ENCODE measurements around the gene FARS2. TPM values are rescaled to one million over a fixed set of nuclear protein-coding genes. Genes with fewer than 3 reads are reported as not detected.

FARS2 gene
- total RNA-seq, 2 donors from 2014 or later = 16.2 to 18.3 TPM

DNA sequence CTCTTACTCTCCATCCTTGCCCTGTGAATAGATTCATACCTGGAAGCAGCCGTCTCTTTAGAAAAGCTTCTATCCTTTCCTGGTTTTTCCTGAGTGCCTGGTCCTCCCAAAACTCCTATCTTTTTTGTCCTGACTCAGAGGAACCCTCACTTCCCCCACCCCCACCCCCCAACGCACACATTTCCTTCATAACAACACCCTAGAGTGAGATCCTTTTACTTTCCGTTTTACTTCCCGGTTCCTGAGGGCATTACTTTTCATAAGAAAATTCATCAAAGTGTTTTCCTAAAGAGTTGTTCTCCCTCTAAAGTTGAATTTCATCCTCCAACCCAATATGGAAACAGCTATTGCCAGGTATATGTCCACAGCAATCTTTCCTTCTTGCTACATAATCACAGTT is 418.4 kb downstream of the FARS2 start:
- no peaks in the 10 kb centered on the region for H3K4me1 ChIP-seq (ENCODE audit: control insufficient read depth, insufficient read depth, low read length)
- no peaks in the 10 kb centered on the region for H3K27me3 ChIP-seq (ENCODE audit: control insufficient read depth, insufficient read depth, low read length, poor library complexity, severe bottlenecking)
- Mint-ChIP-seq H3K27me3 (ENCODE audit: insufficient read depth) (no peaks in the 10 kb centered on the region), H3K36me3 (ENCODE audit: low read depth) (peaks cover 5% of the 10 kb centered on the region), H3K4me3 (no peak overlapping the region), H3K4me1 (no peaks in the 10 kb centered on the region), H3K9me3 (peaks cover 3% of the 10 kb centered on the region), H3K27ac (no peak overlapping the region)
- H3K36me3 ChIP-seq (ENCODE audit: control insufficient read depth, insufficient read depth, low read length) = no peaks in the 10 kb centered on the region
- WGBS, 2 experiments (ENCODE audit: insufficient coverage in 1 of 2, insufficient read length in 1 of 2) = 74 to 77% methylated on average over 4 of the region's 4 CpGs
- H3K9ac ChIP-seq (ENCODE audit: extremely low read depth, low read length, poor library complexity, severe bottlenecking) = no peak overlapping the region
- no peak overlapping the region for H3K27ac ChIP-seq (ENCODE audit: low read depth, low read length)
- H3K9me3 ChIP-seq (ENCODE audit: control insufficient read depth, low read length) = no peaks in the 10 kb centered on the region
- TF ChIP-seq, protein P1, sequence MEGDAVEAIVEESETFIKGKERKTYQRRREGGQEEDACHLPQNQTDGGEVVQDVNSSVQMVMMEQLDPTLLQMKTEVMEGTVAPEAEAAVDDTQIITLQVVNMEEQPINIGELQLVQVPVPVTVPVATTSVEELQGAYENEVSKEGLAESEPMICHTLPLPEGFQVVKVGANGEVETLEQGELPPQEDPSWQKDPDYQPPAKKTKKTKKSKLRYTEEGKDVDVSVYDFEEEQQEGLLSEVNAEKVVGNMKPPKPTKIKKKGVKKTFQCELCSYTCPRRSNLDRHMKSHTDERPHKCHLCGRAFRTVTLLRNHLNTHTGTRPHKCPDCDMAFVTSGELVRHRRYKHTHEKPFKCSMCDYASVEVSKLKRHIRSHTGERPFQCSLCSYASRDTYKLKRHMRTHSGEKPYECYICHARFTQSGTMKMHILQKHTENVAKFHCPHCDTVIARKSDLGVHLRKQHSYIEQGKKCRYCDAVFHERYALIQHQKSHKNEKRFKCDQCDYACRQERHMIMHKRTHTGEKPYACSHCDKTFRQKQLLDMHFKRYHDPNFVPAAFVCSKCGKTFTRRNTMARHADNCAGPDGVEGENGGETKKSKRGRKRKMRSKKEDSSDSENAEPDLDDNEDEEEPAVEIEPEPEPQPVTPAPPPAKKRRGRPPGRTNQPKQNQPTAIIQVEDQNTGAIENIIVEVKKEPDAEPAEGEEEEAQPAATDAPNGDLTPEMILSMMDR (conservative IDR thresholded peaks at IDR 0.05) = no peak
- H3K4me3 ChIP-seq (ENCODE audit: low read length) = no peak overlapping the region
- DNase-seq = no peak

- H3K27me3 Mint-ChIP-seq (ENCODE audit: insufficient read depth) = no peaks in the 10 kb centered on the region
- H3K9me3 Mint-ChIP-seq = peaks cover 3% of the 10 kb centered on the region
- no peaks in the 10 kb centered on the region for H3K27me3 ChIP-seq (ENCODE audit: control insufficient read depth, insufficient read depth, low read length, poor library complexity, severe bottlenecking)
- no peak overlapping the region for H3K27ac Mint-ChIP-seq
- H3K9ac ChIP-seq (ENCODE audit: extremely low read depth, low read length, poor library complexity, severe bottlenecking) = no peak overlapping the region
- TF ChIP-seq, protein P1 (conservative IDR thresholded peaks at IDR 0.05) = no peak
- H3K4me3 ChIP-seq (ENCODE audit: low read length) = no peak overlapping the region
- no peak overlapping the region for H3K4me3 Mint-ChIP-seq
- H3K4me1 ChIP-seq (ENCODE audit: control insufficient read depth, insufficient read depth, low read length) = no peaks in the 10 kb centered on the region
- no peak overlapping the region for H3K27ac ChIP-seq (ENCODE audit: low read depth, low read length)
- H3K36me3 ChIP-seq (ENCODE audit: control insufficient read depth, insufficient read depth, low read length) = no peaks in the 10 kb centered on the region
- H3K9me3 ChIP-seq (ENCODE audit: control insufficient read depth, low read length) = no peaks in the 10 kb centered on the region
- no peaks in the 10 kb centered on the region for H3K4me1 Mint-ChIP-seq
- H3K36me3 Mint-ChIP-seq (ENCODE audit: low read depth) = peaks cover 5% of the 10 kb centered on the region
- DNase-seq = no peak
- 81 to 89% methylated on average over 3 to 5 of the region's 5 CpGs for WGBS, 2 experiments (ENCODE audit: insufficient coverage in 1 of 2, insufficient read length in 1 of 2)
Observed at GRCh38 chr6:5680095-5680494, 418.8 kb downstream of the FARS2 start.

GRCh38 chr6:5681480-5681879 is 420.2 kb downstream of the FARS2 start:
- no peak overlapping the region for H3K27ac Mint-ChIP-seq
- no peak overlapping the region for H3K27ac ChIP-seq (ENCODE audit: low read depth, low read length)

More at GRCh38 chr6:5681480-5681879, 420.2 kb downstream of the FARS2 start:
- Histone ChIP-seq H3K4me3 (ENCODE audit: low read length) (no peak overlapping the region), H3K4me1 (ENCODE audit: control insufficient read depth, insufficient read depth, low read length) (no peaks in the 10 kb centered on the region), H3K9me3 (ENCODE audit: control insufficient read depth, low read length) (no peaks in the 10 kb centered on the region), H3K9ac (ENCODE audit: extremely low read depth, low read length, poor library complexity, severe bottlenecking) (no peak overlapping the region), H3K36me3 (ENCODE audit: control insufficient read depth, insufficient read depth, low read length) (no peaks in the 10 kb centered on the region), H3K27me3 (ENCODE audit: control insufficient read depth, insufficient read depth, low read length, poor library complexity, severe bottlenecking) (no peaks in the 10 kb centered on the region)
- DNase-seq = no peak
- H3K4me3 Mint-ChIP-seq = no peak overlapping the region
- H3K9me3 Mint-ChIP-seq = peaks cover 5% of the 10 kb centered on the region
- no peaks in the 10 kb centered on the region for H3K27me3 Mint-ChIP-seq (ENCODE audit: insufficient read depth)
- WGBS, 2 experiments (ENCODE audit: insufficient coverage in 1 of 2, insufficient read length in 1 of 2) = 65 to 83% methylated on average over 3 to 4 of the region's 4 CpGs
- no peaks in the 10 kb centered on the region for H3K4me1 Mint-ChIP-seq
- H3K36me3 Mint-ChIP-seq (ENCODE audit: low read depth) = peaks cover 5% of the 10 kb centered on the region
- TF ChIP-seq, protein P1 (conservative IDR thresholded peaks at IDR 0.05) = no peak
